Testis (tissue), 2 donors: ENCODE data around the gene EEFSEC.

Experiments used
- CTCF ChIP-seq, 3 experiments: fragments of 450-650 bp in 2 of 3; fragments of 200-600 bp in 1 of 3; sonication (generic) in 1 of 3; IDR thresholded peaks; one replicate each; pipeline ENCODE4 v1.5.1; 2016 to 2019; ENCODE audit warnings: antibody characterized with exemption in 3 of 3, mild to moderate bottlenecking in 2 of 3, moderate library complexity in 1 of 3
- POLR2A ChIP-seq: fragments of 450-650 bp; IDR thresholded peaks from one replicate; pipeline ENCODE4 v1.6.1; 2017; ENCODE audit warnings: antibody characterized with exemption, mild to moderate bottlenecking, moderate library complexity

GRCh38 chr3:128276577-128277183 lies 123.4 kb downstream of the EEFSEC start:
- TF ChIP-seq POLR2A (no peak), CTCF (IDR thresholded peaks at IDR 0.05) (no peak)
